ENCODE measurements around the gene EFNA4.

The EFNA4 gene

DNA sequence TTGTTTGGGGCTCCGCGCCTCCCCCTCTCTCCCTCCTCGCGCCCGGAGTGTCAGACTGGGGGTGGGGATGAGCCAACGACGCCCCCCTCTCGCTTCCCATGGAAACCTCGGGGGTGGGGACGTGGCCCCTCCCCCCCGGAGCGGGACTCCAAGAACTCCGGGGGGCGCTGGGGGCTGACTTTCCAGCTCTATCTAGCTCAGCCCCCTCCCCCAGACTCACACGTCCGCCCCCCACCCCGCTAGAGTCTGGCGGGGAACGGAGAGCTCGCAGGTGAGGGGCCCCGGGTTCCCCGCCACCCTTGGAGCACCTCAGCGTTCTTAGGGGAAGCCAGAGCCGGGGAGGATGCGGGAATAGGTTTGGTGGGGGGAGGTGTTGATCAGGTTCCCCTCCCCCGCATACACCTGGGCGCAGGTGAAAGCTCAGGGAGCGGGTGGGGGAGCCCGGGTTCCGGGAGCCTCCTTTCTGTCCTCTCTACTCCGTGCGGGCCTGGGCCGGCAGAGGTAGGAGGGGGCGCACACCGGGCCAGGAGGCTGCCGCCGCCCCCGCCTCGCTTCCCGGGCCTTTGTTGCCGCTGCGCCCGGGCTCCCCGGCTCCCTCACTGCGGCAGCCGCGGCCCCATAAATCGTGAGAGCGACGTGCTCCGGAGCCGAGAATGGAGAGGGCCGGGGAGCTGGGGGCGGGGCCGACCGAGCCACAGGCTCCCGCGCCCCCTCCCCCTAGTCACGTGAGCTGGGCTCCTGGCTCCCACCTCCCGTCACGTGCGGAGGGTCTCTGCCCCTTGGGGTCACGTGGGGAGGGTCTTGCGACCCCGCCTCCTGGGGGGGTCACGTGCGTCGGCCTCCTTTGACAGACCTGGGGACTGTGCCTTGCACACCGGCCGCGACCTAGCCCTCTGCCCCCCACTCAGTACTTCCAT is 17.0 kb downstream of the EFNA4 start (continued):
- TF ChIP-seq, protein P1, sequence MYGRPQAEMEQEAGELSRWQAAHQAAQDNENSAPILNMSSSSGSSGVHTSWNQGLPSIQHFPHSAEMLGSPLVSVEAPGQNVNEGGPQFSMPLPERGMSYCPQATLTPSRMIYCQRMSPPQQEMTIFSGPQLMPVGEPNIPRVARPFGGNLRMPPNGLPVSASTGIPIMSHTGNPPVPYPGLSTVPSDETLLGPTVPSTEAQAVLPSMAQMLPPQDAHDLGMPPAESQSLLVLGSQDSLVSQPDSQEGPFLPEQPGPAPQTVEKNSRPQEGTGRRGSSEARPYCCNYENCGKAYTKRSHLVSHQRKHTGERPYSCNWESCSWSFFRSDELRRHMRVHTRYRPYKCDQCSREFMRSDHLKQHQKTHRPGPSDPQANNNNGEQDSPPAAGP (tag by site-specific recombination; IDR thresholded peaks at IDR 0.05) = peak; percentile 79; the same call in 1 of the 2 replicates
- TF ChIP-seq ZNF146 (tag by site-specific recombination; IDR thresholded peaks at IDR 0.05) (no peak; the same call in 1 of the 2 replicates), ZNF311 (tag by site-specific recombination; IDR thresholded peaks at IDR 0.05; ENCODE audit: borderline replicate concordance) (no peak), SCRT2 (tag by site-specific recombination; IDR thresholded peaks at IDR 0.05) (peak; percentile 85), ZEB2 (tag by site-specific recombination; IDR thresholded peaks at IDR 0.05) (peak; percentile 88), GLIS1 (tag by site-specific recombination; IDR thresholded peaks at IDR 0.05) (peak; percentile 78)
- TF ChIP-seq, protein P2, sequence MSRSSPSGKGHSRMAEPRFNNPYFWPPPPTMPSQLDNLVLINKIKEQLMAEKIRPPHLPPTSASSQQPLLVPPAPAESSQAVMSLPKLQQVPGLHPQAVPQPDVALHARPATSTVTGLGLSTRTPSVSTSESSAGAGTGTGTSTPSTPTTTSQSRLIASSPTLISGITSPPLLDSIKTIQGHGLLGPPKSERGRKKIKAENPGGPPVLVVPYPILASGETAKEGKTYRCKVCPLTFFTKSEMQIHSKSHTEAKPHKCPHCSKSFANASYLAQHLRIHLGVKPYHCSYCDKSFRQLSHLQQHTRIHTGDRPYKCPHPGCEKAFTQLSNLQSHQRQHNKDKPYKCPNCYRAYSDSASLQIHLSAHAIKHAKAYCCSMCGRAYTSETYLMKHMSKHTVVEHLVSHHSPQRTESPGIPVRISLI (tag by site-specific recombination; IDR thresholded peaks at IDR 0.05) = no peak

DNA sequence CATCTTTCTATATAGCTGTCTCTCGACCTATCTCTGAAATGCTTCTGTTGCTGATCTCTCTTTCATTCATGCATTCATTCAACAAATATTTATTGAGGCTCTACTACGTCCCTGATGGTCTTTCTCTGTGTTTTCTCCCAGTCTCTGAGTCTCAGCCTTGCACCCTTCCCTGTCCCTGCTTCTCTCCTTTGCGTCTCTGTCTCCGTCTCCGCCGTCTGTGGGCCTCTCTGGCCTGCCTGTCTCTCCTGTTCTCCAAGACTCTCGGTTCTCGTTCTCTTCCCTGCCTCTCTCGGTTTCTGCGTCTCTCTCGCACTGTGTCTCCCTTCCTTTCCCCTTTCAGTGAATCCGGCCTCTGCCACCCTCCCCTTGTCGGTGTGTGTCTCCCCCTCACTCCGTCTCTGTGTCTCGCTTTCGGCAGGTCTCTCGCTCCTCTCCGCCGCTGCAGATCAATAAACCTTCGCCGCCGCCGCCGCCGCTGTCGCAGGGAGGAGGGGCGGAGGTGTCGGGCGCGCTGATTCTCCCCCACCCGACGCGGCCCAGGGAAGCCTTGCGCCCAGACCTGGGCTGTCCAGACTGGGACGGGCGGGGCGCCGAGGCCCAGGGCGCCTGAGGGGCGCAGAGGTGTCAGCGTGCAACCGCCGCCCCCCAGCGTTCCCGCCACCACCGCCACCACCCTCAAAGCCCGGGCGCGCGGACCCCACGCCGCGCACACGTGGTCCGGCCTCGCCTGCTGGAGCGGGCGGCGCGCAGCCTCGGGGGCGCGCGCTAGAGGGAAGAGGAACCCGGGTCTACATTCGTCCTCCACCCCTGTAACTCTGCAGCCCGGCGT is 18.1 kb downstream of the EFNA4 start:
- H3K9me3 ChIP-seq (ENCODE audit: control insufficient read depth, insufficient read depth, low read depth, low read length) = no peaks in the 10 kb centered on the region
- H3K4me1 ChIP-seq (ENCODE audit: control insufficient read depth, insufficient read depth, low read length) = peaks cover 13% of the 10 kb centered on the region
- H3K4me3 ChIP-seq (ENCODE audit: low read depth, low read length) = no peak overlapping the region
- ChIA-PET POLR2A (interaction anchor here (0.9 to 2.1 kb wide), 5 partner anchors 11 to 47 kb away, joined by 3 to 6 read pairs (median 5); partner anchors contain the start of genes ADAM15 and EFNA4), CTCF (interaction anchor here (0.8 to 3.7 kb wide), 9 partner anchors 8 to 604 kb away, joined by 3 to 33 read pairs (median 4); no protein-coding TSS in a partner anchor)
- no peak overlapping the region for H3K27ac ChIP-seq (ENCODE audit: extremely low read depth, low read depth, low read length)
- H3K36me3 ChIP-seq (ENCODE audit: control insufficient read depth in 2 of 2, insufficient read depth in 1 of 2, low read length in 2 of 2) = no peaks in the 10 kb centered on the region
- TF ChIP-seq ZNF112 (tag by site-specific recombination; IDR thresholded peaks at IDR 0.05) (no peak), ZNF423 (tag by site-specific recombination; IDR thresholded peaks at IDR 0.05) (no peak), ZNF37A (tag by site-specific recombination; IDR thresholded peaks at IDR 0.05) (no peak), TCF7L2 (IDR thresholded peaks at IDR 0.05; ENCODE audit: borderline replicate concordance, low read depth, low read length) (peak; percentile 29; the same call in 1 of the 2 replicates), ZNF596 (tag by site-specific recombination; IDR thresholded peaks at IDR 0.05) (peak; percentile 35; the same call in 1 of the 2 replicates), TRIM28 (IDR thresholded peaks at IDR 0.05; ENCODE audit: borderline replicate concordance, low read length) (no peak), ZNF221 (tag by site-specific recombination; IDR thresholded peaks at IDR 0.05; ENCODE audit: borderline replicate concordance) (no peak), PRDM1 (tag by site-specific recombination; IDR thresholded peaks at IDR 0.05) (peak; percentile 84), ZNF335 (tag by site-specific recombination; conservative IDR thresholded peaks at IDR 0.05) (no peak), ZNF777 (tag by site-specific recombination; IDR thresholded peaks at IDR 0.05; ENCODE audit: borderline replicate concordance) (no peak), HOXD13 (CRISPR knock-in tag; IDR thresholded peaks at IDR 0.05; ENCODE audit: borderline replicate concordance) (no peak), BCL11B (tag by site-specific recombination; IDR thresholded peaks at IDR 0.05; ENCODE audit: low read depth) (no peak), ZNF366 (tag by site-specific recombination; conservative IDR thresholded peaks at IDR 0.05) (peak; percentile 65; the same call in 1 of the 2 replicates), OVOL3 (tag by site-specific recombination; IDR thresholded peaks at IDR 0.05) (no peak), ZNF548 (tag by site-specific recombination; IDR thresholded peaks at IDR 0.05) (no peak), MYNN (tag by site-specific recombination; IDR thresholded peaks at IDR 0.05; ENCODE audit: borderline replicate concordance) (no peak), ZBTB20 (tag by site-specific recombination; IDR thresholded peaks at IDR 0.05) (no peak), ZNF664 (tag by site-specific recombination; IDR thresholded peaks at IDR 0.05) (peak; percentile 100)
- TF ChIP-seq, protein P3, sequence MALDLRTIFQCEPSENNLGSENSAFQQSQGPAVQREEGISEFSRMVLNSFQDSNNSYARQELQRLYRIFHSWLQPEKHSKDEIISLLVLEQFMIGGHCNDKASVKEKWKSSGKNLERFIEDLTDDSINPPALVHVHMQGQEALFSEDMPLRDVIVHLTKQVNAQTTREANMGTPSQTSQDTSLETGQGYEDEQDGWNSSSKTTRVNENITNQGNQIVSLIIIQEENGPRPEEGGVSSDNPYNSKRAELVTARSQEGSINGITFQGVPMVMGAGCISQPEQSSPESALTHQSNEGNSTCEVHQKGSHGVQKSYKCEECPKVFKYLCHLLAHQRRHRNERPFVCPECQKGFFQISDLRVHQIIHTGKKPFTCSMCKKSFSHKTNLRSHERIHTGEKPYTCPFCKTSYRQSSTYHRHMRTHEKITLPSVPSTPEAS (tag by site-specific recombination; IDR thresholded peaks at IDR 0.05) = no peak
- TF ChIP-seq, protein P4, sequence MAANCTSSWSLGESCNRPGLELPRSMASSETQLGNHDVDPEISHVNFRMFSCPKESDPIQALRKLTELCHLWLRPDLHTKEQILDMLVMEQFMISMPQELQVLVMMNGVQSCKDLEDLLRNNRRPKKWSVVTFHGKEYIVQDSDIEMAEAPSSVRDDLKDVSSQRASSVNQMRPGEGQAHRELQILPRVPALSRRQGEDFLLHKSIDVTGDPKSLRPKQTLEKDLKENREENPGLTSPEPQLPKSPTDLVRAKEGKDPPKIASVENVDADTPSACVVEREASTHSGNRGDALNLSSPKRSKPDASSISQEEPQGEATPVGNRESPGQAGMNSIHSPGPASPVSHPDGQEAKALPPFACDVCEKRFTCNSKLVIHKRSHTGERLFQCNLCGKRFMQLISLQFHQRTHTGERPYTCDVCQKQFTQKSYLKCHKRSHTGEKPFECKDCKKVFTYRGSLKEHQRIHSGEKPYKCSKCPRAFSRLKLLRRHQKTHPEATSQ (tag by site-specific recombination; IDR thresholded peaks at IDR 0.05) = 0 out of 2 replicates have a peak, but pooled peaks have one; percentile 28
- TF ChIP-seq, protein P5, sequence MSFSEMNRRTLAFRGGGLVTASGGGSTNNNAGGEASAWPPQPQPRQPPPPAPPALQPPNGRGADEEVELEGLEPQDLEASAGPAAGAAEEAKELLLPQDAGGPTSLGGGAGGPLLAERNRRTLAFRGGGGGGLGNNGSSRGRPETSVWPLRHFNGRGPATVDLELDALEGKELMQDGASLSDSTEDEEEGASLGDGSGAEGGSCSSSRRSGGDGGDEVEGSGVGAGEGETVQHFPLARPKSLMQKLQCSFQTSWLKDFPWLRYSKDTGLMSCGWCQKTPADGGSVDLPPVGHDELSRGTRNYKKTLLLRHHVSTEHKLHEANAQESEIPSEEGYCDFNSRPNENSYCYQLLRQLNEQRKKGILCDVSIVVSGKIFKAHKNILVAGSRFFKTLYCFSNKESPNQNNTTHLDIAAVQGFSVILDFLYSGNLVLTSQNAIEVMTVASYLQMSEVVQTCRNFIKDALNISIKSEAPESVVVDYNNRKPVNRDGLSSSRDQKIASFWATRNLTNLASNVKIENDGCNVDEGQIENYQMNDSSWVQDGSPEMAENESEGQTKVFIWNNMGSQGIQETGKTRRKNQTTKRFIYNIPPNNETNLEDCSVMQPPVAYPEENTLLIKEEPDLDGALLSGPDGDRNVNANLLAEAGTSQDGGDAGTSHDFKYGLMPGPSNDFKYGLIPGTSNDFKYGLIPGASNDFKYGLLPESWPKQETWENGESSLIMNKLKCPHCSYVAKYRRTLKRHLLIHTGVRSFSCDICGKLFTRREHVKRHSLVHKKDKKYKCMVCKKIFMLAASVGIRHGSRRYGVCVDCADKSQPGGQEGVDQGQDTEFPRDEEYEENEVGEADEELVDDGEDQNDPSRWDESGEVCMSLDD (tag by site-specific recombination; IDR thresholded peaks at IDR 0.05) = no peak
